Measurements from ENCODE around the gene C3. TPM values are rescaled to one million over a fixed set of nuclear protein-coding genes. Genes with fewer than 3 reads are reported as not detected.
"Not testable (repeated sequence)": the region's sequence is repeated elsewhere in the genome, so short reads cannot be mapped to it uniquely, and the experiment has no call there.

The C3 gene
- total RNA-seq, 1 donor from 2014 or later, result 0.51 TPM

DNA sequence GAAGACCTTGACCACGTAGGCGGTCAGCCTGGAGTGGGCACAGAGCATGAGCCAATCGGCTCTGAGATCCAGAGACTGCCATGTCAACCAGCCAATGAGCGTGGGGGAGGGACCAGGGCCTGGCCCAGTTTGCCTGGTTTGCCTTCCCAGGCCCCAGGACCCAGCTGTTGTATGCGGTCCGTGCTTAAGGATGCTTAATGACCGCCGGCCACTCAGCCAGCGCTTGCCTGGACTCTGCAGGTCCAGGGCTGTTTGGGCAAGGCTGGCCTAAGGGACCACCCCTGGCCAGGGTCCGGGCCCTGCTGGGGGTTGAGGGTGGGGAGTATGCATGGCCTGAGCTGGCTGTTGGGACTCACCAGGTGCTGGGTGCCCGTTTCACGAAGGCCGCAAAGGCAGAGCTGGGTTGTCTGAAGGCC is 27.4 kb downstream of the C3 start:
- no peak for DNase-seq (ENCODE audit: low read depth in 2 of 2)

DNA sequence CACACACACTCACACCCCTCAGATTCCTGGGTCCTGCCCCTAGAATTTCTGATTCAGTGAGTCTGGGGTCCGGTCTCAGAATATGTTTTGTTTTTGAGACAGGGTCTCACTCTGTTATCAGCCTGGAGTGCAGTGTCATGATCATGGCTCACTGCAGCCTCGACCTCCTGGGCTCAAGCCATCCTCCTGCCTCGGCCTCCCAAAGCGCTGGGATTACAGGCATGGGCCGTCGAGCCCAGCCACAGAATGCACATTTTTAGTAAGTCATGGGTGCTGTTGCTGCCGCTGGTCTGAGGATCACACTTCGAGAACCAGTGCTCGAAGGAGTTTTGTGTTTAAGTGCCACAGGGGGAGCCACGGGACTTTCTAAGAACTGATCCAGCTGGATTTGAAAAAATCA is 28.4 kb downstream of the C3 start:
- no peak for DNase-seq (ENCODE audit: low read depth in 2 of 2)

- DNase-seq (ENCODE audit: low read depth in 2 of 2), result no peak
Measured at GRCh38 chr19:6691342-6691741, 29.1 kb downstream of the C3 start.

DNA sequence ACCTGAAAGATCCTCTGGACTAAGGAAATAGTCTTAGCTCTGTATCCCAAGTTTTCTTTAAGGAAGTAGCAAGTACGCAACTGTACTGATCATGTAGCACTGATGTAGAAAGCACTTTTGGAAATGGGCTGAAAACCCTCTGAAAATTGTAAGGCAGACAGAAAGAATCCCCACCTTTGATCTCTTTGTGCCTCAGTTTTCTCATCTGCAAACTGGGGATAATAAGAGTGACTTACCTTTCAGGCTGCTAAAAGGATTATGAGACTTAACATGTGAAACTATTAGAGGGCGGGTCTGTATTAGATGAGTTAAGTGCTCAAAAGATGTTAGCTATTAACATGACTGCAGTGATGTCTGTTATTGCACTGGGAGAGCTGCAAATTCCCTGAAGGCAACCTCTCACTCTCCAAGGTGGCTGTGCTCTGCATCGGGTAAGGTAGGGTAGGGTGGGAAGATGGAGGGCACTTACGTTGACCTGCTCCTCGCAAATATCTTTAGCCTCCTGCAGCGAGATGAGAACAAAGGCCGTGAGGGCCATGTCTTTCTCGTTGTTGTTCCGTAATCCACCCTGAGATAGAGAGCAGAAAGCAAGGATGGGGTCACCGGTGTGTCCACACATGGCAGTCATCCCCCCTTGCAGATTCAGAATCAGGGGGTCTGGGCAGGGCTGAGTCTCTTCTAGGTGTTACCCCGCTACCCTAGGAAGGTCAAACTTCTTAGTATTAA is 30.1 kb downstream of the C3 start:
- no peak for DNase-seq (ENCODE audit: low read depth in 2 of 2)

- DNase-seq (ENCODE audit: low read depth in 2 of 2), result no peak
Measured at GRCh38 chr19:6687114-6687513, 33.3 kb downstream of the C3 start.

- DNase-seq (ENCODE audit: low read depth in 2 of 2), result no peak
Measured at GRCh38 chr19:6686628-6686975, 33.8 kb downstream of the C3 start.

DNA sequence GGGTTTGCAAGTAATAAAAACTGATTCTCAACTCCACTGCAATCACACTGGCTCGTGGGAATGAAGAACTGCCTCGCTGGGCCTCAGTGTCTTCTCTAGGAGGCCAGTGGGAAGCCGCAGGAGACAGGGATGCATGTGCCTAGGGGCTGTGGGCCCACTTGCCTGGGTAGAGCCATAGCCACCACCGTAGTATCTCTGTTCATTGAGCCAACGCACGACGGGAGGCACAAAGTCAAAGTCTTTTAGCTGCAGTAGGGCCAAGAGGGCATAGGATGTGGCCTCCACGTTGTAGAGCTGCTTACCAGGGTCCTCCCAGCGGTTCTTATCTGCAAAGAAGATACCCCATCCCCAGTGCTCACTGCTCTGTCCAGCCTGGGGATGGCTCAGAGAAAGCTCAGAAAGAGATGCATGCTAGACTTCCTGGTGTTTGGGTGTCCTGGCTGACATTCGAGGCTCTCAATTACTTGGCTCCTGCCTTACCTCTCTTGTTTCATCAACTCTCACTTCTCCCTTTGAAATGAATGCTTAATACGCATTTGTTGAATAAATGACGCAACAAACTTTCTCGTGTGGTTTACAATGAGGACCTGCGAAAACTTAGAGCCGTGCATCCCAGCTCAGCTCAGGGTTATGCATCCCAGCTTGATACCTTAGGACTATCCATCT is 34.4 kb downstream of the C3 start:
- DNase-seq (ENCODE audit: low read depth in 2 of 2), result no peak

GRCh38 chr19:6685482-6685881 is 35.0 kb downstream of the C3 start:
- no peak for DNase-seq (ENCODE audit: low read depth in 2 of 2)

- DNase-seq (ENCODE audit: low read depth in 2 of 2), result no peak
Measured at GRCh38 chr19:6683971-6684370, 36.5 kb downstream of the C3 start.

DNA sequence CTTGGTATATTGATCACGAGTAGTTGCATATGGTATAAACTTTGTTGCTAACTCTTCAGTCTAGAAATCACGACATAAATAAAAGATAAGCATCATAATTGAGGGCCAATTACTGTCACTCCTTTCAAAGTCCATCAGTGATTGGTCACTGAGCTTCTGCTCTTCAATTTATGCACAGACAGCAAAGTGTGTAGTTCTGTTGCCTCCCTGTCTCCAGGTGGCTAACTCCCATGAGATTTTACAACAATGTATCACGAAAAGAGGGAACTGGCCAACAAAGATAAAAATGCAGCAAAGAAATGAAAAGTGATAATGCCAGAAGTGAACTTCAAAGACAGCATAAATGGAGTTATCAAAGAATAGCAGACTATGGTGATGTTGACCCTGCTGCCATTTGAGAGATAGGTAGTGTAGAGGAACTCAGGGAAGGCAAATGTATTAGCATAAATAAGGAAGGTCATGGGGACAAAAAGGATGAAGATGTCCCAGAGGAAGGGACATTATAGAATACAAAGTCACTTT is 37.8 kb downstream of the C3 start:
- no peak for DNase-seq (ENCODE audit: low read depth in 2 of 2)

GRCh38 chr19:6680141-6680540 is 40.3 kb downstream of the C3 start:
- DNase-seq (ENCODE audit: low read depth in 2 of 2), result no peak

- no peak for DNase-seq (ENCODE audit: low read depth in 2 of 2)
Measured at GRCh38 chr19:6679139-6679538, 41.3 kb downstream of the C3 start.

- DNase-seq (ENCODE audit: low read depth in 2 of 2), result no peak
Measured at GRCh38 chr19:6678690-6679109, 41.8 kb downstream of the C3 start.

GRCh38 chr19:6677883-6678689 is 42.4 kb downstream of the C3 start:
- peak in 1 of 2 donors; percentile 19 for DNase-seq (ENCODE audit: low read depth in 2 of 2)

DNA sequence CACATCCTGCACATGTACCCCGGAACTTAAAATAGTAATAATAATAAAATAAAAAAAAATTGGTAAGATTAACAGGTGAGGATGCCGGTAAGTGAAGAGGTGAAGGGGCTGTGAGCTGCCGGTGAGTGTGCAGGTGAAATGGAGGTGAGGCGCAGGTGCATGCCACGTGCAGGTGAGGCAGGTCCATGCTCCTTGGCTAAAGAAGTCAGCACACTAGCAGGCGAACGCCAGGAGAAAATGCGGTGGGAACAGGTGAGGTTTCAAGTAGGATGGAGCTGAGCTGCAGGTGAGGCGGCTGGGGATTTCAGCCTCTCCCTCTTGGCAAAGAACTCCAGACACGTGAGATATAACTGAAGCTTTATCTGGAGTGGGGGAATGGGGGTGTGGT is 43.0 kb downstream of the C3 start:
- DNase-seq (ENCODE audit: low read depth in 2 of 2), result no peak

DNA sequence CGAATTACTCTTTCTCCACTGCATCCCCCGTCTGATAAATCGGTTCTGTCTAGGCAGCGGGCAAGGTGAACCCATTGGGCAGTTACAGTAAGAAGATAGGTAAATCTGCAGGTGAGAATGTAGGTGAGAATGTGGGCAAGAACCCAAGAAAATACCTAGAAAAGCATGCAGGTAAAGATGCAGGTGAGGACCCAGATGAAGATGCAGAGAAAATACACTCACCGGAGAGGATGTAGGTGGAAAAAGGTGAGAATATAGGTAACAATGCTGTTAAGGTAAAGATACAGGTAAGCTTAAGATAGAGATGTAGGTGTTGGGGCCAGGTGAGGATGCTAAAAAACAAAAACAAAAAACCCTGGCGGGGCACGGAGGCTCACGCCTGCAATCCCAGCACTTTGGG is 44.2 kb downstream of the C3 start:
- no peak for DNase-seq (ENCODE audit: low read depth in 2 of 2)

GRCh38 chr19:6674868-6675305 is 45.6 kb downstream of the C3 start:
- DNase-seq (ENCODE audit: low read depth in 2 of 2), result peak in 1 of 2 donors; percentile 62

DNA sequence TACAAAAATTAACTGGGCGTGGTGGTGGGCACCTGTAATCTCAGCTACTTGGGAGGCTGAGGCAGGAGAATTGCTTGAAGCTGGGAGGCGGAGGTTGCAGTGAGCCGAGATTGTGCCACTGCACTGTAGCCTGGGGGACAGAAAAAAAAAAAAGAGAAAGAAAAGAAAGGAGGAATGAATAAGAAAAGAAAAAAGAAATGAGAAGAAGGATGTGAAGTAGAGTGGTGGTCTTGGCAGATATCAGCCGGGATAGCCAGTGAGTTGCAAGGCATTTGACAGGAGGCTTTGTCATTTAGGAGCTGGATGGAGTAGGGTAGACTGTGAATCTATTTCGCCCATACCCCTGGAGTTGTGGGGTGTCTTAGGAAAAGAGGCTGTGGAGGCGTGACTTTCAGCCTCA is 46.0 kb downstream of the C3 start:
- DNase-seq (ENCODE audit: low read depth in 2 of 2), result not testable (repeated sequence)

- DNase-seq (ENCODE audit: low read depth in 2 of 2), result no peak
Measured at GRCh38 chr19:6672693-6673290, 47.7 kb downstream of the C3 start.

GRCh38 chr19:6671960-6672359 is 48.5 kb downstream of the C3 start:
- DNase-seq (ENCODE audit: low read depth in 2 of 2), result no peak

GRCh38 chr19:6668691-6669090 is 51.8 kb downstream of the C3 start:
- no peak for DNase-seq (ENCODE audit: low read depth in 2 of 2)

DNA sequence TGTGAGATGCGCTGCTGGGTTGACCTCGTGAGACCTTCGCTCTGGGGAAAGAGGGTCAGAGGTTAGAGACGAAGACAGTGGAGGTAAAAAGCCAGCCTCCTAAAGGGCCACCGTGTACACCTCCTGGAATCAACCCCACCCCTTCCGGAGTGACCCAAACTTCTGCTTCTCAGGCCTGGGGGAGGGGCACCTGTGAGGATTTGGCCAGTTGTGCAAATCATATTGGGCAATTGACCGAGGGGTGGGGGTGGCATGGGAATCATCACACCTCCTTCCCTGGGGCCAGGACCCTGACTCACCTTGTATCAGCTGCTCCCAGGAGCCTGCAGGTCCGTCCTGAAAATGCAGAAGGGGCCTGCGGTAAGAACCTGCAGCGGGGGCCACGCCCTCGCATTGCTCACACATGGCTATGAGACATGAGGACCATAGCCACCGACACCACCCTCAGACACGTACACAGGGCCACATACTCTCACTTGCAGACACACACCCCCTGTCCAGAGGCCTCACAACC is 53.3 kb downstream of the C3 start:
- DNase-seq (ENCODE audit: low read depth in 2 of 2), result no peak
